NOMO-1 treated with dmso at 0.1 percent for 144 hours (cell line): ENCODE data around the gene MOSPD3.

ENCODE experiments used
- DNase-seq: peaks from one replicate; lab custom pipeline; 2025; ENCODE audit not compliant: unreplicated experiment; lab: John Stamatoyannopoulos, UW

Gene MOSPD3

DNA sequence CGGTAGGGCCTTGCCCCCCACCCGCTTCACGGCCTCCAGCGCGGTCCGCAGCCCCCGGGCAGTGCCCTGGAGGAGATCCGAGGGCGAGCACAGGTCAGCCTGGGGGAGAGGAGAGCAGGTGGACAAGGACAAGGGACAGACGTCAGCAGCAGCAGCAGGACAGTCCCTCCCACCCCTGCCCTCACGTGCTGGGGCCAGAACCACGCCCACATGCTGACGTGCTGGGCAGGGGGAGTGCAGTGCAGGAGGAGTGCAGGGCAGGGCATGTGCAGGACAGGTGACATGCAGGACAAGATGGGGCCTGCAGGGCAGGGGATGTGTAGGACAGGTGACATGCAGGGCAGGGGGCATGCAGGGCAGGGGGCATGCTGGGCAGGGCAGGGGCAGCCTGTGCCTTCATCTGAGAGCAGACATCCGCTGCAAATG is 37.1 kb upstream of the MOSPD3 start:
- DNase-seq: no peak

GRCh38 chr7:100575746-100576383 is 36.5 kb upstream of the MOSPD3 start:
- DNase-seq: no peak

DNA sequence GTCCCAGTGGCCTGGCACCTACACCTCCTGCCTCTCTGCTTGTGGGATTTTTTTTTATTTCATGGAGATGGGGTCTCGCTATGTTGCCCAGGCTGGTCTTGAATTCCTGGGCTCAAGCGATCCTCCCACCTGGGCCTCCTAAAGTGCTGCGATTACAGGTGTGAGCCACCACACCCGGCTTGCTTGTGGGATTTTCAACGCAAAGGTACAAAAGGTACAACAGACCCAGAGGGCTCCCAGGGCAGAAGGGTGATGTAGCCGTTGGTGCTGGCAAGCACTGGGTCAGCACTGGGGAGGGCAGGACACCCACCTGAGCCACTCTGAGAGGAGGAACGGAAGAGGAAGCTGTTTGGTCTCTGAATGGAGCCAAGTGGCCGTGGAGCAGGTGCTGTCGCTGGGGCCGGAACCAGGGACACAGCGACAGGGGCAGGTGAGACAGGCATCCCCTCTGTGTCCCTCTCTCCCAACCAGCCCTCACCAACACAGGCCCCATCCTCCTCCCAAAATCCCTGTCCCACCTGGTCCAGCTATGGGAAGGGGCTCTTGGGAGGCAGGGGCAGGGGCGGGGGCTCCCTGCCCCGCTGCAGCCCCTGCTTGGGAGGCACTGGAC is 35.9 kb upstream of the MOSPD3 start:
- DNase-seq: no peak

DNA sequence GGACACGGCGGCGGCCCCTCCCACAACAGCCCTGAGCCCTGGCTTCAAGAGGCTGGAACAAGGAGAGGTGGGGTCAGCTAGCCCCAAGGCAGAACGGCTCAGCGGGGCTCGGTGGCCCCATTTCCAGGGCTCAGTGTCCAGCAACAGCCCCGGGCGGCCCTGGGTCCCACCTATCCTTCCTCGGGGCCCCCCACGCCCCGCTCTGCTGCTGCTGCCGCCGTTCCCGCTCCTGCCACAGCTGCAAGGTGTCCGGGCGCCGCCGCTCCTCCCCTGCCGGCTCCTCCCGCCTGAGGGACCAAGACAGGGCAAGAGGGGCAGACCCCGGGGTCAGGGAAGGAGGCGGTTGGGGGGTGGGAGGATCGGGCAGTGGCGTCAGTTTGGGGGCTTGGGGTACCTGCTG is 35.2 kb upstream of the MOSPD3 start:
- DNase-seq: no peak

DNA sequence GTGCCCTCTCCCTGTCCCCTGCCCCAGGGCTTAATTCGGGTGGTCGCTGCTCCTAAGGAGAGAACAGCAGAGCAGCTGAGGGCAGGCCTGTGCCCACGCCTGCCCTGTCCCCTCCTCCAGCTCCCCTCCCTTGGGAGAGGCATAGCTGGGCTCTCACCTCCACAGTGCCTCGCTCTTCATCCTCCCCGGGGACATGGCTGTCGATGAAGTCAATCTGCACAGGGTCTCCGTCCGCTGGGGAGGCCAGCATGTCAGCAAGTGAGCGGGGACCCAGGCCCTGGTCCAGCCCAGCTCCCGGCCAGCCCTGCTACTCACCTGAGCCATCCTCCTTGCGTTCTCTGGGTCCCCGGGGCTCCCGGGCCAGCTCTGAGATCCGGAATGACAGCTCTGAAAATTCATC is 34.8 kb upstream of the MOSPD3 start:
- no peak for DNase-seq

DNA sequence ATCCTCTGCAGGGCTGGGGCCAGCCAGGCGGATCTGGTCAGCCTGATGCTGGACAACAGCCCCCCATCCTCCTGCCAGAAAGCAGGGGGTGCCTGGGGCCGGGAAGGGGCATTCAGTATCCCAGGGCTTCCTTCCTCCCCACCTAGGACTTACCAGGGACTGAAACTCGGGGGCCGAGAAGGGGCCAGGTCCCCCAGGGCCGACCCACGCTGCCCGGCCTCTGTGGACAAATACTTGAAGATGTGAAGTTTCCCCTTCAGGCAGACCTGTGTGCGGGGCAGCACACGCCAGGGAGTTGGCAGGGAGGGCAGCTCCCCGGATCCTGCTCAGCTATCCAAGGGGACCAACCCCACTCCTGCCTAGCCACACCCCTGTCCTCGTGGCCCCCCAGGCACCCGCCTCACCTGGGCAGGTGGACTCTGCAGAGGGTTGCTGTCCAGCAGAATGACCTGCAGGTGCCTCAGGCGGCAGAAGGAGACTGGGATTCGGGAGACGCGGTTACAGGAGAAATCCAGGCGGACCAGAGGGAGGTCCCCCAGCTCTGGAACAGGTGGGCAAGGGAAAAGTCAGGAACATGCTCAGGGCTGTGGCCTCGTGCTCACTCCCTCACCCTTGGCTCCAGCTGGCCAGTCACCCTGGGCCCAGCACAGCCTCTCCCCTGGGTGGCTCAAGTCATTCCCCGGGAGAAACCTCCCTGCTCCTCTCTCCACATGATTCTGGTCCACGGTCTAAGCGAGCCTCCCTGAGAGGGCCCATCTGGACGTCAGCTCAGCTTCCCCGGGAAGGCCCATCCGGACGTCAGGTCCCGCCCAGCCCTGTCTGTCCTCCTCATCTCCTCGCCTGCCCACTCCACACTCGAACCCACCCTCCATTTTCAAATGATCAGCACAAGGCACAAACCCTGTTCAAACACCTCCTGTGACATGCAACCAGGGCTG is 33.8 kb upstream of the MOSPD3 start:
- DNase-seq: no peak

DNA sequence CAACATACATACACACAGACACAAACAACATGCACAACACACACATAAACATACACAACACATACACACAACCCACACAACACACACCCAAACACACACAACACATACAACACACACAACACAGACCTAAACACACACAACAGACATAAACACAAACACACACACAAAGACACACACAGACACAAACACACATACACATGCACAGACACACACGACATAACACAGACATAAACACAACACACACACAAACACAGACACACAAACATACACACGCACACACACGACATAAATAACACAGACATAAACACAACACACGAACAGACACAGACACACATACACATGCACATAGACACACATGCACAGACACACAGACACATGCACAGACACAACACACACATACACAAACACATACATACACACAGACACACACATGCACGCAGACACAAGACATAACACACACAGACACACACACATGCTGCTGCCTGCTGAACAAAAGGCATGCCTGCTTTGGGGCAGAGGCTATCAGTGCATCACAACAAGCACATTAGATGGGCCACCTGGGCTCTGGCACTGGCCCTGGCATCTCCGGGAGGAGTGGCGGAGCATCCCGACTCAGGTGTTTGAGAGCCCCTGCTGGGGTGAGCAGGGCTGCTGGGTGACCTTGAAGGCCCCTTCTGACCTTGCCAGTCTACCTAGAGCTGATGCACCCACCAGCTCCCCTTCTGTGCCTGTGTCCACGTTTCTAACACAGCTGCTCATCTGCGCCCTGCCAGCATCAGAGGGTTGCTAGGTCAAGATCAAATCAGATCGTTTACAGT is 31.7 kb upstream of the MOSPD3 start:
- no peak for DNase-seq

DNA sequence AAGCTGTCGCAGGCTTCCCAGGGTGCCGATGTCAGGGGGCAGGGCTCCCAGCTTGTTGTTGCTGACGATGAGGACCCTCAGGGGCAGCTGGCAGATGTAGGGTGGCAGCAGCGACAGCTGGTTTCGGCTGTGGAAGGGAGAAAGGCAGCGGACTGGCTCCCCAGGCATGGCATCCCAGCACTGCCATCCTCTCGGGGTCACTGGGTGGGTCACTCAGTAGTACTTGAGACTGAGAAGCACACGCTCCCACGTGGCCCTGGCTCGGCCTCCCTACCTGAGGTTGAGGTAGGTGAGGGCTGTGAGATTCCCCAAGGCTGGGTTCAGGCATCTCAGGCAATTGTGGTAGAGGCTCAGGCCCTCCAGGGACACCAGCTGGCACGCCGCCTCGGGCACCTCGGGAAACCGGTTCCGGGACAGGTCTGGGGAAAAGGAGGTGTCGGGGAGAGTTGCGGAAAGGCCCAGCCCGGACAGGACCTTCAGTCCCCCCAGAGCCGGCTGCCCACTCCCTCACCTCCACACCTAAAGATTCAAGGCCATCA is 30.2 kb upstream of the MOSPD3 start:
- no peak for DNase-seq

- no peak for DNase-seq
Observed at GRCh38 chr7:100582650-100583049, 29.7 kb upstream of the MOSPD3 start.

DNA sequence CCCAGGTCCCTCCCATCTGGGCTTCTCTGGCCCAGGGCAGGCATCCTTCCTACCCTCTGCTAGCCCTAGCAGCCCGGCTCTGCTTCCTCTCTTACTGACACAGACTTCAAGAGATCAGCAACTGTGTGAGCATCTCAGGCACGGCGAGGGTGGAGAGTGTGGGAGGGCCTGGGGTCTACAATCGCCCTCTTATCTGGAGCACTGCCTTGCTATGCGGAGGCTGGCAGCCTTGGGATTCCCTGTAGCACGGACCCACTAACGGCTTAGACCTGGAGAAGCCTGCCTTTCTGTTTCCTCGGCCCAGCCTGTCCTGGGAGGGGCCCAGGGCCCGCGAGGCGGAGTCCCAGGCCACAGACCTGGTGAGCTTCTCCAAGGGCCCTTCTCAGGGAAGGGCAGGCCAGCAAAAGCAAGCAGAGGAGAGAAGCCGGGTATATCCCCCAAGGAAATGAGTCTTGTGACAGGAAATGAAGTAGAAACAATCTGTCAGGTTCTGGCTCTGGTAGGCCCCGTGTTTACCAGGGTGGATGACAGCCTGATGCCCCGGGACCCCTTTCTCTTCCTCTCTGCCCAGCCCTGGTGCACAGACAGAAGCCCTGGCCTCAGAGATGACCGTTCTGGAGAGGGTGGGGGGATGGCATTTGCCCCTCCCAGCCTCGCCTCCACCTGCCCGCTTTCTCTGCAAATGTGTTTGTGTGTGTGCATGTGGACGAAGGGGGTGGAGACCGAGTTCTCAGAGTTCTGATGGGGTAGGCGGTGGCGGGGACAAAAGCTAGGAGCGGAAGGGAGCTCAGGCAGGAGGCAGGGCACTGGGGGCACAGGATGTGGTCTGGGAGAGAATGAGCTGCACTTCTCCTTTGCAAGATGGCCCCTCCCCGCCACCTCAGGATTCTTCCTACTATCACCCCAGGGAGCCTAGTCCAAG is 28.9 kb upstream of the MOSPD3 start:
- peak; percentile 98 for DNase-seq

GRCh38 chr7:100584054-100584682 is 28.2 kb upstream of the MOSPD3 start:
- peak; percentile 94 for DNase-seq

DNA sequence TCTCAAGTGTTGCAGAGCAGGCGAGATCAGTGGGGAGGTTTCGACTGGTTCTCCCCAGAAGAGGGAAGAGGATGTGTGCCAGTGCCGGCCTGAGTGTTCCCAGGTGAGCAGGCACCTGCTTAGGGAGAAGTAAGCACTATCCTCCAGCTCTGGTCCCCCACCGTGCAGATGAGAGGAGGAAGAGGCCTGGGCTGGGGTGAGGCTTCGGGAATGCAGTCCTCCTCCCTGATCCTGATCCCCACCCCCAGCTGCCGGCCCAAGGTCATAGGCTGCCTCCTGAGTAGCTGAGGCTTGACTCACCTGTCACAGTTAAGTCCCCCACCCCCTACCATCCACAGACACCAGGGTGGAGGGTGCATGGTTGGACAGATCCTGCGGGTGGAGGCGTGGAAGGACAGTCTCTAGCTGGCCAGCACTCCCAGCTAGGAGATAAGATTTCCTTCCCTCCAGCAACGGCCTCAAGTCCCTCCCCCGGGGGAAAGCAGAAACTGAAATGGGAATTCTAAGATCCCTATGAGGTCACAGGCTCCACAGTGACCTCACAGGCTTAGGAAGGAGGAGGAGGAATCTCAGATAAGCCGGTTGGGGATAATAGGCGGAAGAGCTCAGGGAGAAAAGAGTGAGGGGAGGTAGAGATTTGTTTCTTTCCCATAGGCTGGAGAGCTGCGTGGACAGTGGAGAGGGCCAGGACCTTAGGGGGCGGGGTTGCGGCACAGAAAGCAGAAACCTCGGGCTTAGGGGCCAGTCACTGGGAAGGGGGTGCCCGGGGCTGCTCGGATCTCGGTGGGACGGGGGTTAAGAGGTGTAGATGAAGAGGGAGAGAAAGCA is 27.4 kb upstream of the MOSPD3 start:
- DNase-seq: no peak

DNA sequence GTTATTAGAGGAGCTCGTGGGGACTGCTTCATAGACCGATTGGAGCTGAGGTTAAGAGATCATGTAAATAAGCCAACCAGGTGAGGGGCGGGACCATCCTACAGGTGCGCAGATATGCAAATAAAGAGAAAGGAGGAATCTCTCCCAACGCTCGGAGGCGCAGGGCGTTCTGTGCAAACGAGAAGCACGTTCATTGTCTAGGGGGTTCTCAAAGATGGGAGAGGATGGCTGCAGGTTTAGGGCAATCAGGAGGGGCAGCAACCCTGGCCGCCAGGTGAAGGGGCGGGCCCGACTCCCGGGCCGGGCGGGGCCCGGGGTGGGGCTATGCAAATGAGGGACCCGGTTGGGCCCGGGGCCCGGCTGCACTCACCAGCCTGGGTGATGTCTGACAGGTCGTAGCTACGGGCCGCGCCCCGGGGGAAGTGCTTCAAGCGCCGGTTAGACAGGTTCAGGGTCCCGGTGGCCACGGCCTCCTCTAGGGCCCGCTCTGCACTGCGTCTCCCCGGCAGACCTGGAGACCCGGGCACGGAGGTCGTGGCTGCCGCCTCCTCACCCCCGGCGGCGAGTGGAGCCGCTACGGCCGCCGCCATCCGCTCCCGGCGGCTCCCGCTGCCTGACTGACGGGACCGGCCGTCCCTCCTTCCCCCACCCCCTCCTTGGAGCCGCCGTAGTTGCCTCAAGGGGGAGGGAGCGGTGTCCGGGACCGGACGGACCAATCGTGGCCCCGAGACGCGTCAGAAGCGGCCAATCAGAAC is 26.7 kb upstream of the MOSPD3 start, which contains the start of gene LRCH4:
Gene LRCH4, minus strand, starts transcription at position 619 of the 755 bp plus-strand sequence. Its CDS starts 29 bp downstream, at position 590.
- DNase-seq: no peak

DNA sequence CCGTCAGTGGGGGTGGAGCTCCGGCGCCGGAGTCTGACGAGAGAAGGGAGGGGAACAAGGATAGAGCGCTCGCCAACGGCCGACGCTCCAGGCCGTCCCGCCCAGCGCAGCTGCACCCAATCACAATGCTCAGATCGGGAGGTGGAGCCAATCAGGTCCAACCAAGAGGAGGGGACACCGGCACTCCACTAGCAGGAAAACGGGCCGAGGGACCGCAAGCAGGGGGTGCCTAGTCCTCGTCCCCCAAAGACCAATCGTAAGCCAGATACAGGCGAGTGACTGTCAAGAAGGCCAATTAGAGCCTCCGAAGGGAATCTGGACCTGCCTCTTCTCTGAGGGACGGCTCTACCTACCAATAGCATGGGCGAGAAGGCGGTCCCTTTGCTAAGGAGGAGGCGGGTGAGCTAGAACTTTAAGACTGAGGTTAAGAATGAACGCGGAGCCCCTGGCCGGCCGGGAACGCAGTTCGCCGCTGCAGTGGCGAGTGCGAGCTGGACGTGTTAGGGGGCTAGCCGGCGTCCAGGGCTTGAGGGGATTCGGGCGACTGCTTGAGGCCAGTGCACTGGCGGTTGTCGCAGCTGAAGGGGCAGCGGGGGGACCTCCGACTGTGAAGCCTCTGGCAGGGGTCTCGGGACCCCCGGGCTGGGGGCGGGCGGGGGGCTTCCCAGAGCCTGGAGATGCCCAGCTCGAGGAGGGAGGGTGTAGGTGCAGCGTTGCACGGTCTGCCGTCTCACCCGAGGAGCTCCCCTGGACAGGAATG is 25.9 kb upstream of the MOSPD3 start, which contains the start of gene FBXO24:
Gene FBXO24, plus strand, starts transcription at position 63 of the 760 bp plus-strand sequence. Its CDS starts 298 bp downstream, at position 361.
- DNase-seq: peak; percentile 100

- DNase-seq: no peak
Observed at GRCh38 chr7:100588438-100588837, 23.9 kb upstream of the MOSPD3 start.

- DNase-seq: no peak
Observed at GRCh38 chr7:100589341-100589947, 22.9 kb upstream of the MOSPD3 start.
